Dendritic cell treated with granulocyte-macrophage colony-stimulating factor and Interleukin-4, amounts not matched to agents 40 ng/mL and 50 ng/mL, for 4 days (primary cell): ENCODE data around the gene ZNF837.
A peak's percentile ranks its signal among the peaks of the same experiment; 100 is the strongest.

ENCODE experiments used
- H3K27ac Mint-ChIP-seq: one replicate; pipeline ENCODE4 v1.8.0; 2022; ENCODE audit warnings: mild to moderate bottlenecking, mixed read lengths
- H3K27me3 Mint-ChIP-seq: one replicate; pipeline ENCODE4 v1.8.0; 2022; ENCODE audit warnings: mild to moderate bottlenecking, mixed read lengths
- H3K36me3 Mint-ChIP-seq: one replicate; pipeline ENCODE4 v1.8.0; 2022; ENCODE audit warnings: low read depth, mixed read lengths
- H3K4me1 Mint-ChIP-seq: one replicate; pipeline ENCODE4 v1.8.0; 2022; ENCODE audit warnings: low read depth, mixed read lengths
- H3K4me3 Mint-ChIP-seq: one replicate; pipeline ENCODE4 v1.8.0; 2022; ENCODE audit warnings: mild to moderate bottlenecking, moderate library complexity, mixed read lengths
- H3K9me3 Mint-ChIP-seq: one replicate; pipeline ENCODE4 v1.8.0; 2022; ENCODE audit warnings: mixed read lengths
- intact Hi-C: fragments of 100-400 bp; cut with micrococcal nuclease; formaldehyde crosslinking; loops from one replicate; pipeline ENCODE4 v1.15.0; 2022

Gene ZNF837

DNA sequence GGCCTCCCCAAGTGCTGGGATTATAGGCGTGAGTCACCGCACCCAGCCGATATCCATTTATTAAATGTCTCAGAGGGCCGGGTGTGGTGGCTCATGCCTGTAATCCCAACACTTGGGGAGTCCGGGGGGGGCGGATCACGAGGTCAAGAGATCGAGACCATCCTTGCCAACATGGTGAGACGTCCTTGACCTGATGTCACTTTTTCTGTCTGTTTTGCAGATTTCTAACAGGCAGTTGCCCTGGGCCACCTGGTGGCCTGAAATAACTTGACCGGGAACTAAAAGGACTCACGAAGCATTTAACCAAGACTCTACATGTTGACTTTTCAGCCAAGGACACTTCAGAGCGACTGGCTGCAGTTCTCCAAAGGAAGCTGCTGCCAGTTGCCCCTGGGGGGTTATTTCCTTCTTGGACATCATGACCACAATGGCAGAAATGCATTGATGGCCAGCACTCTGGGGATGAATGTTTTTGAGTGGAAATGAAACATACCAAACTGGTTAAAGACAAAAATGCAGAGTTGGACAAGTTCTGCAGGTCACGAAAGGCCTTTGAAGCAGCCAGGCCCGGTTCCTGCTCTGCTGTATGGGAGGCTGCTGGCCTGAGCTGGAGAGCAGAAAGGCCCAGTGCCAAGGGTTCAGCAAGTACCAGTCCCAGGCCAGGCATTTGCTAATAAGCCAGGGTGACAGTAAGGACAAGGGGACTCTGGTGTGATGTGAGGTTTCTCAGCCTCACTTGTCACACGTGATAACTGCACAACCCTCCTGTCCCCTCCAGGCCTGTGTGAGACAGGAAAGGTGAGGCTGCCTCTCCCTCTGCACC lies 8.3 kb downstream of the ZNF837 start:
- H3K4me1 Mint-ChIP-seq, result no peaks in the 10 kb centered on the region
- no peaks in the 10 kb centered on the region for H3K36me3 Mint-ChIP-seq
- H3K4me3 Mint-ChIP-seq, result no peak overlapping the region
- no peaks in the 10 kb centered on the region for H3K27me3 Mint-ChIP-seq
- H3K9me3 Mint-ChIP-seq, result no peaks in the 10 kb centered on the region
- intact Hi-C loops, result no loop called here
- no peak overlapping the region for H3K27ac Mint-ChIP-seq

DNA sequence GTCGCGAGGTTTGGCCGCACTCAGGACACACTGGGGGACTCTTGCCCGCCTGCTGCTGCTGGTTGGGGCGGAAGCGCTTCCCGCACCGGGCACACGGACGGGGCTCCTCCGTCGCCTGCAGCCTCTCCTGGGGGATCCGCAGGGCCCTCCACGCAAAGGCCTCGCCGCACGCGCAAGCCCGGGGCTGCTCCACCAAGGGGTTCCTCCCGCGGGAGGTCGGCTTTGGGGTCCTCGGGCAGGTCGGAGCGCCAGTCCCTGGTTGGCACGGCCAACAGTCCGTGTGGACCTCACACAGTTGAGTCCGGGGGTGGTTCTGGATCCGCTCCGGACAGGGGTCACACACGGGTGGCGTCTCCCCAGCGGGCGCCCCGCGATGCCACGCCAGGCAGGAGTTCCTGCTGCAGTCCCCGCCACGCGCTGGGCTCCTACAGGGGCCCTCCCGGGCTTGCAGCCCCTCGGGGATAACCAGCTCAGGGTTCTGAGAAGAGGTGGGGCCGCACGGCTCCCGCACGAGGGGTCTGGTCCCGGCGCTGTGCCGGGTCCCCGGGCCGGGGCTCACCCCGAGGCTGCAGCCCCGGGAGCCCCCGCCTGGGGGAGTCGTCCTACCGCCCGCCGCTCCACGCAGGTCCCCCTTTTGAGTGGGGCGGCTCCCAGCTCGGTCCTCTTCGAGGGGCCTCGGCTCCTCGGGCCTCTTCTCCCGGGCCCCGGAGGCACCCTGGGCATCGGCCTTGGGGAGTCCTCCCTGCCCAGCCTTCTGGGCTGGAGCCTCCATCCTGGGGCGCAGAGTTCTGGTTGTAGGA lies 12.1 kb downstream of the ZNF837 start:
- Mint-ChIP-seq H3K36me3 (no peaks in the 10 kb centered on the region), H3K27ac (no peak overlapping the region), H3K4me1 (peaks cover 6% of the 10 kb centered on the region), H3K9me3 (no peaks in the 10 kb centered on the region), H3K4me3 (no peak overlapping the region), H3K27me3 (no peaks in the 10 kb centered on the region)
- intact Hi-C loops, result no loop called here

DNA sequence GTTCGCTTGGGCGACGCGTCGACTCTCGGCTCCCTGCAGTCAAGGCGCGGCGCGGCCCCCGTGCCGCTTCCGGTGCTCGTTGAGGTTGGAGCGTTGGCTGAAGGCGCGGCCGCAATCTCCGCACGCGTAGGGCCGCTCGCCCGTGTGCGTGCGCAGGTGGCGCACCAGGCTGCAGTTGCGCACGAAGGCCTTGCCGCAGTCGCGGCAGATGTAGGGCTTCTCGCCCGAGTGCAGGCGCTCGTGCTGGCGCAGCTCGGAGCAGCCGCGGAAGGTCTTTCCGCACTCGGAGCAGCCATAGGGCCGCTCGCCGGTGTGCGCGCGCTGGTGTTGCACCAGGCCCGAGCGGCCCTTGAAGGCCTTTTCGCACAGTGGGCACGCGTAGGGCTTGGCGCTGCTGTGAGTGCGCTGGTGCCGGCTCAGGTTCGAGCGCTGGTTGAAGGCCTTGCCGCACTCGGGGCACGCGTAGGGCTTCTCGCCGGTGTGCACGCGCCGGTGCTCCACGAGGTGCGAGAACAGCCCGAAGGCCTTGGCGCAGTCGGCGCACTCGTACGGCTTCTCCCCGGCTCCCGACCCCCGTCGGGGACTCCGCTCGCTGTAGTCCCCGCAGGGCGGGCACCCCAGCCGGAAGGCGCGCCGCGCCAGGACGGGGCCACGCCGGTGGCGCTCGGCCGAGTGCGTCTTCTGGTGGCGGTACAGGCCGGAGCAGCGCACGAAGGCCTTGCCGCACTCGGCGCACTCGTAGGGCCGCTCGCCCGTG lies 13.0 kb downstream of the ZNF837 start:
- H3K4me3 Mint-ChIP-seq, result no peak overlapping the region
- H3K27ac Mint-ChIP-seq, result no peak overlapping the region
- no peaks in the 10 kb centered on the region for H3K27me3 Mint-ChIP-seq
- no peaks in the 10 kb centered on the region for H3K9me3 Mint-ChIP-seq
- no peaks in the 10 kb centered on the region for H3K36me3 Mint-ChIP-seq
- intact Hi-C loops, result no loop called here
- peaks cover 9% of the 10 kb centered on the region for H3K4me1 Mint-ChIP-seq

DNA sequence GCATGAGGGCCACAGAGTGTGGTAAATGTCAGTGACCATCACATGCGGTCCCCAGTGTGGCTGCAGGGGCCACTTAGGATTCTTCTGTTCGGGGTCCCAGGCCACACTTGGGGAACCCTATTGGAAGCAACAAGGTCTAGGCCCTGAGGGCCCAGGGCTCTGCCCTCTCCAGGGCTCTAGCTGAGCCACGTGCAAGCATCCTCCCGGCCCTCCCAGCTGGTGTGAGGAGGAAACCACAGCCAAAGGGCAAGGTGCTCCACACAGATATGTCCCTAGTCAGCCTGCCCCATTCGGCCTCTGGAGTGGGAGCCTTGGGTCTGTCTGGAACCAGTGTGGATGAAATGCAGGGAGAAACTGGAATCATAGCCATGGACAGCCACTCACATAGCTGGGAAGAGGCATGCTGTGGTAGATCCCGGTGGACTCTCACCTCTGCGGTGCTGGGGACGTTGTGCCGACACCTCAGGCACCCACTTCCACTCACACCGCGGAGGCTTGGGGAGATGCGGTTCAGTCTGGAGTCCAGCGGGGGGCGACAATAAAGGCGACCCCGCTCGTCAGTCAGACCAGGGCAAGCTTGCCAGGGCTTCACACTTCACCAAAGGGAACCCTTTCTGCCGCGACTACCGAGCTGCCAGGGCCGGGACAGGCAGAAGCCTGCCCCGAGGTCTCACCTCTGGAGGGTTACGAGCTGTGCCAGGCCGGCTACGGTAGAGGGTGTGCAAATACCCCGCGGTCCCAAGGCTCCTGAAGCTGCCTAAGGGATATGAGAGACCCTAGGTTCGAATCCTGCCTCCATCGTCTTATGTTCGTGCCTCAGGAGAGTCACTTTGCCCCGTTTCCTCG lies 14.0 kb downstream of the ZNF837 start:
- Mint-ChIP-seq H3K27ac (no peak overlapping the region), H3K36me3 (peaks cover 7% of the 10 kb centered on the region), H3K4me1 (peaks cover 17% of the 10 kb centered on the region), H3K4me3 (no peak overlapping the region), H3K27me3 (no peaks in the 10 kb centered on the region), H3K9me3 (no peaks in the 10 kb centered on the region)
- intact Hi-C loops, result no loop called here

DNA sequence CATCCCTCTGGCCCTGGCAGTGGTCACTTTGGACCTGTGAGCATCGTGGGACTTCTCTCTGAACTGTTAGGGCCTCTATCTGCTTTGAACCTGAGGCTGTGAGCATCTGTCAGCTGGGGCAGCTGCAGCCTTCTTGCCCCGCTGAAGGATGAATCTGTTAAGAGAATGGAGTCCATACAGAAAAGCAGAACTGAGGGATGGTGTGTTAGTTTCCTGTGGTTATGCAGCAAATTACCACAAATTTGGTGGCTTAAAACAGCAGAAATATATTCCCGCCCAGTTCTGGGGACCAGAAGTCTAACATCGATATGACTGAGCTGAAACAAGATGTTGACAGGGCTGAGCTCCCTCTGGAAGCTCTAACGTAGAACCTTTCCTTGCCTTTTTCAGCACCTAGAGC lies 16.7 kb downstream of the ZNF837 start:
- peaks cover 20% of the 10 kb centered on the region for H3K4me1 Mint-ChIP-seq
- H3K4me3 Mint-ChIP-seq, result no peak overlapping the region
- no peaks in the 10 kb centered on the region for H3K9me3 Mint-ChIP-seq
- no peaks in the 10 kb centered on the region for H3K27me3 Mint-ChIP-seq
- peak overlapping the region; percentile 39 for H3K27ac Mint-ChIP-seq
- H3K36me3 Mint-ChIP-seq, result peaks cover 9% of the 10 kb centered on the region
- intact Hi-C loops, result no loop called here

DNA sequence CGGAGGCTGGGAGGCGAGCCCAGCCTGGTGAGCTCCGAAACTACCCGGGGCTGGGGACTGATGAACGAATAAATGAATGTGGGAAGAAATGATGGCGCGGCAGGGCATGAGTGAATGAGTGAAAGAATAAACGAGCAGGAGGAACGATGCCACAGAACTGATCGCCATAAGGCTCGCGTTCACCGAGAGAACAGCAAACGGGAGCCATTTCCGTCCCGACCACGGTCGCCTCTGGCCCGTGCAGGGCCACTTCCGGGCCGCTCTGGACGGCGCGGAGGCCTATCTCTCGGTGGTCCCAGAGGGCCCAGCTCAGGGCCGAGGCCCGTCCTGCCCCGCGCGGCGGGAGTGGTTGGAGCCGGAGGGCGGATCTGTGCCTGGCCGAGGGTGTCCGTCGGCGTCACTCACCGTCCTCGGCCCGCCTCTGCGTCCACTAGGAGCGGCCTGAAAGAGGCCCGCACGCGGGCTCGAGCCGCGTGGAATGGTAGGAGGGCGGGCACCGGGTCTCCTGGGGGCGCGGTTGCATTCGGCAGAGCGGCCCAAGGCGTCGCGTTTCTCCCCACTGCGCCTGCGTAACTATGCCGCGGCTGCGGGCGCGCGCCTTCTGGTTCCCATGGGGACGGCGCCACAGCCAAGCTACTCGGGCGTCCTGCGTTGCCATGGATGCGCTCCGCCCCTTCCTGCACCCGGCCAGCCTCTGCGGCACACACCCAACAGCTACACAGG lies 18.4 kb downstream of the ZNF837 start, which contains the start of gene ZNF497:
Gene ZNF497, minus strand, starts transcription at position 480 of the 723 bp plus-strand sequence. CDS start 5,116 bp downstream, outside the sequence.
- Mint-ChIP-seq H3K4me3 (peak within 1 kb of the TSS; percentile 96), H3K9me3 (no peaks in the 10 kb centered on the region), H3K4me1 (peaks cover 24% of the 10 kb centered on the region), H3K27me3 (peaks cover 12% of the 10 kb centered on the region), H3K36me3 (peaks cover 9% of the 10 kb centered on the region), H3K27ac (peak within 1 kb of the TSS; percentile 98)
- intact Hi-C loops, result loop anchor here (1.0 to 2.0 kb wide), 4 partner anchors 18 to 58 kb away; partner anchors contain the start of genes ERVK3-1 and ZNF837

DNA sequence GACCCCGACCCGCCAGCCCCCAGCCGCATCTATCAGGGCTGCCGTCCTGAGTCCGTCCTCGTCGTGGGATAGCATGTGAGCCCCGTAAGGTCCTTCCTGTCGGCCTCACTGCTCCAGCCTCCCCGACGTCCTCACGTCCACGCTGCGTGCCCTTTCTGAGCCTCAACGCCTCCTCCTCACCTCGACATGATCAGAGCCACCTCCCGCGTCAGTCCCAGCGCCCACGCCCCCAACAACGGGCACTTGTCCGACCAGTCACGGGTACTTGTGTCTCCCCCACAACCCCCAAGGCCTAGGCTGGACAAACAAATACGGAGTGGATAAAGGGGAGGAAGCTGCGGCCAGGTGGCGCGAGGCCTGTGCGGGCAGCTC lies 18.9 kb downstream of the ZNF837 start:
- intact Hi-C loops, result loop anchor here (1.0 to 2.0 kb wide), 4 partner anchors 19 to 57 kb away; partner anchors contain the start of genes ERVK3-1 and ZNF837
- peaks cover 29% of the 10 kb centered on the region for H3K4me1 Mint-ChIP-seq
- H3K27me3 Mint-ChIP-seq, result peaks cover 17% of the 10 kb centered on the region
- H3K36me3 Mint-ChIP-seq, result peaks cover 9% of the 10 kb centered on the region
- H3K4me3 Mint-ChIP-seq, result peak overlapping the region; percentile 96
- H3K27ac Mint-ChIP-seq, result peak overlapping the region; percentile 98
- no peaks in the 10 kb centered on the region for H3K9me3 Mint-ChIP-seq

DNA sequence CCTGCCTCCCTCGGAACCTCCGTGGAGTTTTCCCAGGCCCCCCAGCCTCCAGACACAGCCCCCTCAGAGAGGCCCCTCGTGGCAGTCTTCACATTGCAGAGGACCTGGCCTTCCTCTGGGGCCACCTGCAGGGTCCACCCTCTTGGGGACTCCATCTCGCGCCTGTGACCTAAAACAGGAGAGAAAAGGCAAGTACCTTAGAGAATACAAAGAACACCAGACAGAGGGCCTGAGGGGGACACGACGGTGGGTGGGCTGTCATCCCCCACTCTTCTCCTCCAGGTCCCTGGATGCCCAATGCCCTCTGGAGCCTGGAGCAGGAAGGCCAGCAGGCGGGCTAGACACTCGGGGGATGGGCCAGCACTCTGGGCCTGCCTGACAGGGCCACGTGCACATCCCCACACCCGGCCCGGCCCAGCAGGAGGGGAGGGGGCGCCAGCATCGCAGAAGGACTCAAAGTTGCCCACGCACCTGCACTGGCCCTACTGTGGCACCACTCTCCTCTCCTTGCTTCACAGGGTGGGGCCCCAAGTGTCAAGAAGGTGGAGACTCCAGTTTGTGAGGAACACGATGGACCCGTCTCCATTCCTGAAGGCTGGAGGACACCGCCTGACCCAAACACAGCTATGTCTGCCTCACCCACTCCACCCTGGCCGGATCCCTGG lies 23.2 kb downstream of the ZNF837 start:
- intact Hi-C loops, result no loop called here
- Mint-ChIP-seq H3K4me3 (no peak overlapping the region), H3K36me3 (peaks cover 18% of the 10 kb centered on the region), H3K4me1 (peaks cover 27% of the 10 kb centered on the region), H3K27ac (no peak overlapping the region), H3K27me3 (peaks cover 43% of the 10 kb centered on the region), H3K9me3 (no peaks in the 10 kb centered on the region)

DNA sequence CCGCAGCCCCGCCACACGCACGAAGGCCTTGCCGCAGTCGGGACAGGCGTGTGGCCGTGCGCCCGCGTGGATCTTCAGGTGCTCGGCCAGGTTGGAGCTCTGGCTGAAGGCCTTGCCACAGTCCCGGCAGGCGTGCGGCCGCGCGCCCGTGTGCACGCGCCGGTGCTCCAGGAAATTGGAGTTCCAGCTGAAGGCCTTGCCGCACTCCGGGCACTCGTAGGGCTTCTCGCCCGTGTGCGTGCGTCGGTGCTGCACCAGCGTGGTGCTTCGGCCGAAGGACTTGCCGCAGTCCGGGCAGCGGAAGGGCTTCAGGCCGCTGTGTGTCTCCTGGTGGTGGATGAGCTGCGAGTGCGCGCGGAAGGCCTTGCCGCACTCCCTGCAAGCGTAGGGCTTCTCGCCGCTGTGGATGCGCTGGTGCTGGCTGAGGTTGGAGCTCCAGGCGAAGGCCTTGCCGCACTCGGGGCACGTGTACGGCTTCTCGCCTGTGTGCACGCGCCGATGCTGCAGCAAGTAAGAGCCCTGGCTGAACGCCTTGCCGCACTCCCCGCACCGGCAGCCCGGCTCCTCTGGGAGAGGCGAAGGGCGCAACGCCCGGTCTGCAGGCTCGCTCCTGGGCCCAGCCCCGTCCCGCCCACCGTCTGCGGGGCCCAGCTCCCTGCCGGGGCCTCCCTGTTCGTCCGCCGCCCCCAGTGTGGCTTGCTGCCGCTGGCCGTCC lies 23.9 kb downstream of the ZNF837 start:
- intact Hi-C loops, result no loop called here
- Mint-ChIP-seq H3K4me1 (peaks cover 23% of the 10 kb centered on the region), H3K4me3 (peak overlapping the region; percentile 37), H3K27me3 (peaks cover 43% of the 10 kb centered on the region), H3K9me3 (no peaks in the 10 kb centered on the region), H3K36me3 (peaks cover 19% of the 10 kb centered on the region), H3K27ac (no peak overlapping the region)

DNA sequence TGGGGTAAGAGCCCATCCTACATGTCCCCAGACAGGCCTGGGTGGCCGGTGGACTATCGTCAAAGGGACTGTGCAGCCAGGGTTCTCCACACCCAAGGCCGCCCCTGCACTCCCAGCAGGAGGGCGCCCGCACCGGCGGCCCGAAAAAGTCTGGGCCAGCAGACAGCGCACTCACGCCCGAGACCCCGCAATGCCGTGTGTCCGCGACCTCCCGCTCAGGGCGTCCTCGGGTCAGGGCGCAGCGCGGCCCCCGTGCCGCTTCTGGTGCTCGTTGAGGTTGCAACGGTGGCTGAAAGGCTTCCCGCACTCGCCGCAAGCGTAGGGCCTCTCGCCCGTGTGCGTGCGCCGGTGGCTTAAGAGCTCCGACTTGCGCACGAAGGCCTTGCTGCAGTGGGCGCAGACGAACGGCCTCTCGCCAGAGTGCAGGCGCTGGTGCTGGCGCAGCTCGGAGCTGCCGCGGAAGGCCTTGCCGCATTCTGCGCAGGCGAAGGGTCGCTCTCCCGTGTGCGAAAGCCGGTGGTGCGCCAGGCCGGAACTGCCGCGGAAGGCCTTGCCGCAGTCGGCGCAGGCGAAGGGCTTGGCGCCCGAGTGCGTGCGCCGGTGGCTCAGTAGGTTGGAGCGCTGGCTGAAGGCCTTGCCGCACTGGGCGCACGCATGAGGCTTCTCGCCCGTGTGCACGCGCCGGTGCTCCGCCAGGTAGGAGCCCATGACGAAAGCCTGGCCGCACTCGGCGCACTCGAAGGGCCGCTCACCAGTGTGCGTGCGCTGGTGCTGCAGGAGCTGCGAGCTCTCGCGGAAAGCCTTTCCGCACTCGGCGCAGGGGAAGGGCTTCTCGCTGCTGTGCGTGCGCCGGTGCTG lies 24.7 kb downstream of the ZNF837 start:
- peaks cover 20% of the 10 kb centered on the region for H3K4me1 Mint-ChIP-seq
- H3K27me3 Mint-ChIP-seq, result peaks cover 48% of the 10 kb centered on the region
- peak overlapping the region; percentile 37 for H3K4me3 Mint-ChIP-seq
- peaks cover 24% of the 10 kb centered on the region for H3K36me3 Mint-ChIP-seq
- H3K9me3 Mint-ChIP-seq, result no peaks in the 10 kb centered on the region
- intact Hi-C loops, result no loop called here
- H3K27ac Mint-ChIP-seq, result no peak overlapping the region

DNA sequence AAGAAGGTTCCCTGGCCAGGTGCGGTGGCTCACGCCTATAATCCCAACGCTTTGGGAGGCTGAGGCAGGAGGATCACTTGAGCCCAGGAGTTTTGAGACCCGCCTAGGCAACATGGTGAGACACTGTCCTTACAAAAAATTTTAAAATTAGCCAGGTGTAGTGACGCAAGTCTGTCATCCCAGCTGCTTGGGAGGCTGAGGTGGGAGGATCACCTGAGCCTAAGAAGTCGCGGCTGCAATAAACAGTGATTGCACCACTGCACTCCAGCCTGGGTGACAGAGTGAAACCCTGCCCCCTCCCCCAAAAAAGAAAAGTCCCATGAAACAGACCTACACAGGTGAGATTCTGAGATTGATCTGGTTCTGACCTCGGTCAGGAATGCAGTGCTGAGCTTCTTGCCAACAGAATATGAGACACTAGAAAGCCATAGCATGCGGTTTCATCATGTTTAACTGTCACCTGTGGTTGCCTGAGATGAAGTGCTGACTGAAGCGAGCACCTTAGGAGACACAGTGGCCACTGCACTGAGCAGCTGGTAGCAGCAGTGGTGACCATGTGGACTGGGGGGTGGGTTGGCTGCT lies 25.5 kb downstream of the ZNF837 start:
- Mint-ChIP-seq H3K4me3 (no peak overlapping the region), H3K36me3 (peaks cover 32% of the 10 kb centered on the region), H3K9me3 (no peaks in the 10 kb centered on the region), H3K27ac (no peak overlapping the region), H3K27me3 (peaks cover 53% of the 10 kb centered on the region), H3K4me1 (peaks cover 20% of the 10 kb centered on the region)
- intact Hi-C loops, result no loop called here
